ACHN (cell line): ENCODE measurements around the gene SOX21.

Source experiments
- DNase-seq: peaks from one replicate; pipeline ENCODE4 v3.0.0-alpha.2; 2015
- in situ Hi-C: cut with HindIII; loops from 2 replicates; pipeline ENCODE4 v1.10.0; 2017; ENCODE audit warnings: low sequenced_read_pairs, low pct_ligation_motif_present, low pct_unique_long_range_greater_than_20kb

SOX21 gene

DNA sequence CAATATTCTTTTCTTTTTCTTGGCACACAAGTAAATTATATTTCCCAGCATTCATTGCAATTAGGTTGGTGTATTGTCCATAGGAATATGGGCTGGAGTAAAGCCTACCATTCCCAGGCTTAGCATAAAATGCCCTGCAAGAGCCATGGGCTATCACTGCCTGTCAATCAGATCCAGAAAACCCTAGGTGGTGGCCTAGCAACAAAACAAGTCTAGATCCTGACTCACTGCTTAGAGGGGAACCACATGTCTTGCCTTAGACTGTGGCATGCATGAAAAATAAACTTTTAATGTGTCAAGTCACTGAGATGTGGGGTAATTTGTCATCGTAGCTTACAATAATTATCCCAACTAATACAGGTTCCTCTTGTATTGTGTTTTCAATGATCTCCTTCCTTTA, 16.2 kb downstream of the SOX21 start:
- in situ Hi-C loops, result no loop called here
- DNase-seq, result no peak

DNA sequence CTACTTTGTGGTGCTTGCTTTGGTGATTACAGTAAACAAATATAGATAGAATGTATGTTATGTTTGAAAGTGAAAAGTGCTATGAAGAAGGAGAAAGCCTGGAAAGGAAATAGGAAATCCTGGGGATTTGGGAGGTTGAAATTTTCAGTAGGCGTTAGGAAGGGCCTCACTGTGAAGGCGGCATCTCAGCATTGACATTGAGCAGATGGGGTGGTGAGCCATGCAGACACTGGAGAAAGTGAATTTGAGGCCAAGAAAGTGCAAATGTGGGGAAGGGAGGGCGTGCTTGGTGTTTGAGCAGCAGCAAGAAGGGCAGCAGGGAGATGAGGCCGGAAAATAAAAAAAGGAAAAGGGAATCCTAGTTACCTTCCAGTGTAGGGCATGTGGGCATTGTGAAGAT, 20.3 kb downstream of the SOX21 start:
- in situ Hi-C loops, result no loop called here
- no peak for DNase-seq

DNA sequence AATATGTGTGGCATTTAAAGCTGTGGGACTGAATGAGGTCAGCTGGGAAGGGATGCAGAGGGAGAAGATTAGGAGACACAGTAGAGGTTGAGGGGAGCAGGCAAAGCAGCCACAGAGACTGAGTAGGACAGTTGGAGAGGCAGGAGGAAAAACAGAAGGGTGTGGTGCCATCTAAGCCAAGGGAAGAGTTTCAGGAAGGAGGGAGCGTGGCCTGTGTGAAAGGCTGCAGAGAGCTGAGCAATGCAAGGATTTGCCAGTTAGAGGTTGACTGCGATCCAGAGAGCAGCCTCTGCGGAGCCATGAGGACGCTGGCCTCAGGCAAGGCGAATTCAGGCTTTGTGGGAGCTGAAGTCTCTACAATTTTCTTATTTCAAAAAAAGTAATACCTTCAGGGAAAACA, 28.9 kb downstream of the SOX21 start:
- DNase-seq, result no peak
- in situ Hi-C loops, result no loop called here

DNA sequence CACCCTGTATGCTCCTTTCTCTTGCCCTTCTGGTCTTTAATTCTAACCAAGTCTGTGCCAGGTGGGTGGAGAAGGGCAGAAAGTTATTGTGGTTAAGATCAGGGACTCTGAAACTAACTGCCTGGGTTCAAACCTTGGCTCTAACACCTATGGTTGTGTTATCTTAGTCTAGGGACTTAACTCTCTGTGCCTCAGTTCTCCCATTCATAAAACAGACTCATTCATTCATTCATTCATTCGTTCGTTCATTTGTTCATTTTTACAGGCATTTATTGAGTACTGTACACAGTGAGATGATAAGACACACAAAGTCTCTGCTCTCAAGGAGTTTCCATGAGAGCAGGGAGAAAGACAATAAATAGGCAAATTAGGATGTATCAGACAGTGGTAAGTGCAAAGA, 30.1 kb downstream of the SOX21 start:
- no peak for DNase-seq
- in situ Hi-C loops, result no loop called here

DNA sequence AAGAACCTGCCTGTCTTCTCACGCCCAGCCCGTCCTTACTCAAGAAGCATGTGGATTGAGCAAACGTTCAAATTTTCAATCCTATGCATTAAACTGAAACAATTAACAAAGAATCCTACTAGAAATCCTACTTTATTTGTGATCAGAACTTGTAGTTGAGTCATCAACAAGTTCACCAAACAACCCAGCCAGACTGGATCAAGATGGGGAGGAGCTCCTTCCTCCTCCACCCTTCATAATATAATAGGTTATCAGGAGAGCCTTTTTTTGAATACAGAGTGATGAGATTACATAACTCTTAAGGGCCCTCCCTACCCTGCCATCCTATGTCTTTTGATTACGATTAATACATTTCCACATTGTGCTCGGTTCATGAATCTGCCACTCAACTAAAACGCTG, 32.7 kb downstream of the SOX21 start:
- DNase-seq, result no peak
- in situ Hi-C loops, result no loop called here

DNA sequence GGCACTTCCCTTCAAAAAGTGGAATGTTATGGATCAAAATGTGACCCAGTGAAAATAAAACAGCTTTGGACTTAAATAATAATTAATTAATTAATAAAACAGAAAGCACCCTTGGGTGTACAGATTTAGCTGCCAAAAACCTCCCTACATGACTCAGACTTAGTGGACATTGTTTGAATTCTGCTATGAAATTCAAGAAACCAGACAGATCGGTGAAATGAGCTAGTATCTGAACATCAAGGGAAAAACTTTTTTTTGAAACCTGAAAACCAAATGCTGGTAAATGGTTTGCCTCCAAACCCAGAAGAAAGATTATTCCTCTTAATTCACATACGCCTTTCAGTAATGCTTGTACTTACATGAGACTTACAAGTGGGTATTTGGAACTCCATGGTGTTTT, 33.5 kb downstream of the SOX21 start:
- in situ Hi-C loops, result no loop called here
- DNase-seq, result no peak

DNA sequence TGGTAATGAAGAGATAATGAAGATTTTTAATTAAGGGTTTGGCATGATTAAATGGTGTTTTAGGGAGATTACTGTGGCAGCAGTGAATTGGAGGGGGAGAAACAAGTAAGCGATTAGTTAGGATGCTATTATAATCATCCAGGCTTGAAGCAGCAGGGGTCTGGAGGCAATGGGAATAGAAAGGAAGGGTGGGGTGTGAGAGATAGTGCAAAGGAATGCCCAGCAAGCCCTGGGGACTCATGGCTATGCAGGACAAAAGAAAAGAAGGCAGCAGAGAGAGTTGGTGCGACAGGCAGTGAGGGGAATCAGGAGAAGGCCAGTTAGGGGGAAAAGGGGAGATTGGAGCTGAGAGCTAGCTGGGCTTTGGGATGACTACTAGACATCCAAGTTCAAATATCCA, 34.5 kb downstream of the SOX21 start:
- DNase-seq, result no peak
- in situ Hi-C loops, result no loop called here

DNA sequence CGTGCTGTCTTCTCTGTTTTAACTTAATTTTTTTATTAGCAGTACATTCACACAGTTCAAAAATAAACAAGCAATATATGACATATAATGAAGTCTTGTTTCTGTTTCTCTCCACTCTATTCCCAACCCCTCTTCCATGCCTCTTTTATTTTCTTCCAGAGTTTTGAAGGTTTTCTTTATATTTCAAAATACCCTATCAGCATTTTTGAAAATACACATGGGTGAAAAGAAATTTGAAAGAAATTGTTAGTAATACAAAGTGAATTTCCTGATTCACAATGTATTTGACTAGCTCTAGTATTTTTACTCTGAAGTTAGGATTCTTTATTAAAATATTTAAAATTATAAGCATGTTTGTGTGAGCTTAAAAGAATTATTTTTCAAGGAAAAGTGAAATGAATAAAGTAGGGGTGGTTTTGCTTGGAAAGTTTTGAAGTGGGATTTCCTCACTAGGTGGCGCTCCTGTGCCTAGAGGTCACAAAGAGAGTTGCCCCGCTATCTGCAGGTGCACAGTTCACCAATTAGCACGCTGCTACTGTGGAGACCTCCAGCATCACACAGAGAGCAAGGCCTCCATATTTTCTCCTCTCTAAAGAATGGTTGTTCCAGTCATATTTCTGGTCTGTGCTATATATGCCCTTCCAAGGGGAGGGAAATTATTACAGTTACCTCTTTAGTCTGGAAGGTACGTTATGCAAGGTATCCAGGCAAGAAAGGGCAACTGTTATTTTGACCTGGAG, 37.6 kb downstream of the SOX21 start:
- in situ Hi-C loops, result no loop called here

DNA sequence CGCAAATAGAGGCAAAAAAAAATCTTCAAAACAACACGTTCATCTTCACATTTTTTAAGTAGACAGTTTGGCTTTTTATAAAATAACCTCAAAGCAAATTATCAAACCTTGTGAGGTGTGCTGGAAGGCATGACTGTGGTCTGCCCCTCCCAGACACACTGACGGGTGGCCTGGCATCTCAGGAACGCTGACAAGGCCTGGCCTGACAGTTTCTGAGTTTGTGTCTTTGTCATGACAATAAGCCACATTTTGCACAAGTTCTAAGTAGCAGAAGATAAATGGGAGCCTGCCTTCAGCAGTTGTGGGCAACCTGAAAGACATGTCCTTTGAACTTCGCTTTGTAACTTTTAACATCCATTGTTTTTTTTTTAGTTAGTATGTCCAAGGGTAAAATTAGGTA, 38.5 kb downstream of the SOX21 start:
- in situ Hi-C loops, result no loop called here
- DNase-seq, result no peak

More for the DNA sequence above, 37.6 kb downstream of the SOX21 start:
- peak; percentile 49 for DNase-seq

DNA sequence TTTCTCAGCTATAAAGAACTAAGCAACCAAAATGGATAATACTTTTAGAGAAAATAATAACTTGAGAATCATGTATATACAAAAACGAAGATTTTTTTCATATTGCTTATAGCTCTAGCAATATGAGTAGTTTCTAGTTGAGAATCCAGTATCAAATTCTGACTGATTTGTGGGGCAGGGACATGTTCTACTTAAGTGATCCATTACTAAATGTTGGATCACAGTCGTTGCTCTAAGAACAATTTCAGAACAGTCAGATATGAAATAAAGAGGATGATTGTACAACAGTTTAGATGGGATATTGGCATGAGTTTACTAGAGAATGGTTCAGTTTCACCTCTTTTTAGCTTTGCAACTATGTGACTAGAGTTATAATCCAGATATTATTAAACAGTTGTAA, 39.9 kb downstream of the SOX21 start:
- in situ Hi-C loops, result no loop called here
- no peak for DNase-seq

DNA sequence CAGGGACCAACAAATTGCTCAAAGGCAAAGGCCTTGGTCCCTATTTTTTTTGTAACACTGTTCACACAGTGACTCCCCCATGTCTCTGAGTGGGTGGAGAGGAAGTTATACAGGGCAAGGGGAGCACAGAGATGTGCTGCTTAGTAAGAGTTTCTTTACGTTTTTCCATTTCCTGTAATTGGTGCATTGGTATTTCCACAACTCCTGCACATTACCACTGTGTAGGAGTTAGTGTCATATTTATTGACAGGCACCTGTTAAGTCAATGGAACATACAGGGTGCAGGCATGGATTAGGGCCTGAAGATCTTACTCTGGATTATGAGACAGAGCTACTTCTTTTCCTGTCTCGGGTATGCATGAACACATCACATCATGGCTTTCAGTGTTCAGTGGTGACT, 45.2 kb downstream of the SOX21 start:
- DNase-seq, result no peak
- in situ Hi-C loops, result no loop called here

DNA sequence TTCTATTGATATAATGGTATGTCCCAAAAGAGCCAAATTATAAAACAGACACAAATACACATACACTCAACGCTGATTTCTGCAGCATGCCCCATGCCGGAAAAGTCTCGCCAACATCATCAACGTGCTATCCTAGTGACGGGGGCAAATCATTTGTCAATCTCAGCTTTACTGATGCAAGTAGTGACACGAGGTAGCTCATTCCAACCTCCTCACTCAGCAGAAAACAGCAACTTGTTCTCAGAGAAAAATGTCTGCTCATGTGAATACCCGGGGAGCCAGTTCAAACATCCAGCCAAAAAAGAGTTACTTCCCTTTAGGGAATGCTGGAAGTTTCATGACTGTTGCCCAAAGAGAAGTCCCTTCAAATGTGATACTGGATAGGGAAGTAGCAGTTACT, 46.3 kb downstream of the SOX21 start:
- DNase-seq, result no peak
- in situ Hi-C loops, result no loop called here

DNA sequence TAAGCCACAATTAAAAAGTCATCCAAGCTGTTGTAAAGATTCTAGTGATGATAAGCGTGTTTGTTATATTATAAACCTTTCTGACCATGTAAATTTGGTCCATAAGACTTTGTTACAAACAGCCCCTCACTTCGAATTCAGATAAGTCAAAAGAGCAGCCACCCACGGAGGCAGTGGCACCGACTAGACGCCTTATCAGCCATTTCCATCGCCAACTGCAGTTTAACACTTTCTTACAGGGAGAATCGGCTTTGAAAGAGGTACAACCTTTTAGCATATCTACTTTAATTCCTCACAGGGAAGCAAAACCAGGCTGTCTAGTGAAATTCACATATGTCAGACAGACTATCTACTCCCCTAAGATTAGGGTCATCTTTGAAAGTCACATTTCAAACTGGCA, 47.5 kb downstream of the SOX21 start:
- no peak for DNase-seq
- in situ Hi-C loops, result no loop called here

DNA sequence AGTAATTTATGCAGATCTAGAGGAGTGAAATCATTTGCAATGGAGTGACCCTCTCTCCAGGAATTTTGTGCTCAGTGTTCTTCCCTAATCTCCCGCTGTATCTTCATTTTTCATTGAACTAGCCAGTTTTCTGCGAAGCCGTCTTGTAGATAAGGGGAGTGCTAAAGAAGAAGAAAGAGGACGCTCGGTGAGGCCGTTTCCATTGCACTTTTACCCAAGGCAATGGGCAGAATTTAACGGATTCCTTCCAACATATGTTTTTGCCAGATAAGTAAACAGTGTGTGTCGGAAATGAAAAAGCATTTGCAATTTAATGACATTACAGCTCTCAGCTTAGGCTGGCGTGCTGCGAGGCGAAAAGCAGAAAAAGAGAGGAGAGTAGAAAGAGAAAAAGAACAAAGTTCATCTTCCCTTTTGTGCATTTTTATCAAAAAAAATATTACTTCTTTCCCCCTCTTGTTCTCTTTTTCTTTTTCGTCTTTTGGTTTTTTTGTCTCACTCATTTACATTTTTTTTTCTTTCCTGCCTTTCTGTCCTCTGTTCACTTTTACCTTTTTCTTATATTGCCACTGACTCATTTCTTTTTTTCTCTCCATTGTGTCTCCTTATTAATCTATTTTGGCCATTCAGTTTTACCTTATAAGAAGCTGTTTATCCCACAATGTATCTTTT, 49.9 kb downstream of the SOX21 start:
- in situ Hi-C loops, result no loop called here
- no peak for DNase-seq

DNA sequence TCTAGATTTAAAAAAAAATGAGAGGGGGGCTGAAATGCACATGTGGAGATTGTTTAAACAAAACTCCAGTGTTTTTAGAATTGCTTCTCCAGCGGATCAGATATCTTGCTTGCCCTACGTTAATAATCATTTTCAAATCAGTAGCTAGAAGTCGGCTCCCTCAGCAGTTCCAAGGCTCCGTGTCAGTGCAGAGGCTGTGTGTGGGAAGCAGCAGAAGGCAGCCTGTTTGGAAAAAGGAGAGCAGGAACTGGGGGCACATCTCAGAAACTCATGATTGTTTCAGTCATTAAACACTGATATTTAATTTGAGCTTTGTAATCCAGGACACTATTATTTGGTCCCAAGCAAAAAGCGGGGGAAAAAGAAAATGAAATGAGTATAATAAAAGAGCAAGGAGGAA, 50.9 kb downstream of the SOX21 start:
- DNase-seq, result no peak
- in situ Hi-C loops, result no loop called here

DNA sequence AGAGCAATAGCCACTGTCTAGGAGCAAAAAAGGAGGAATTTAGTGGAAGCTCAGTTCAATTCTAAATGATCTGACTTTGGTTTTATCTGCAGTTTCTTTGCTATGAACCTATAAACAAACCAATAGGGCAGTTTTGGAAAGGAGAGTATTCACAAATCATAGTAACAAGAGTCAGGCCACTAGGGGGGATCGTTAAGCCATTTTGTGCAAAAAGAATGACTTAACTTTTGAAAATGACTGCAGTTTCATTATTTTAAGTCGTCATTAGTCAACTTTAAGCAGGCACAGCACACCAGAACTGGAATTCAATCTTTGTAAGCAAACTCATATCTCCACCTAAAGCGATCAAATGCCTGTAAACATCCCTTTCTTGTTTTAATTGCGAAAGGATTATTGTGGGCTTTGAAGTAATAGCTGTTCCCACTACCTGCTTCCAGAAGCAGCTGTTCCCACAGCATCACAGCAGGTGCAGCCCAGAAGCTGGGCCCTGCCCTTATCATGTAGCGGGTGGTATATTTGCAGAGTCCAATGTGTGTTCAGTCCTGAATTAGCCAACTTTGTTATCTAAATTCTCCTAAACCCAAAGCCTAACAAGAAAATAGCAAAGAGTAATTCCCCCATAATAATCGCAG, 51.5 kb downstream of the SOX21 start:
- in situ Hi-C loops, result no loop called here
- DNase-seq, result peak; percentile 17
